H1 (cell line): Measurements from ENCODE around the gene RAB3B. TPM values are rescaled to one million over a fixed set of nuclear protein-coding genes. Genes with fewer than 3 reads are reported as not detected.

Experiments used
- CTCF ChIA-PET: fragments of 300-600 bp; sonication (Branson Sonifier 250); formaldehyde crosslinking; loops from one replicate; lab custom pipeline; 2021; ENCODE audit not compliant: partially characterized antibody; lab: Charles Lee
- POLR2A ChIA-PET: fragments of 300-600 bp; sonication (Branson Sonifier 250); formaldehyde crosslinking; loops from one replicate; lab custom pipeline; 2021; ENCODE audit warnings: inconsistent platforms; ENCODE audit not compliant: partially characterized antibody; lab: Charles Lee
- DNase-seq, 2 experiments: peaks; one replicate each; pipeline versions ENCODE4 v3.0.0 to v3.0.0-alpha.2; 2010 to 2022; ENCODE audit warnings: low spot score in 2 of 2, low read depth in 1 of 2, mixed read lengths in 1 of 2
- FAIRE-seq: peaks from 2 replicates; lab custom pipeline; 2011; peaks lifted over from hg19 to GRCh38; lab: Jason Lieb, UNC
- H2AFZ ChIP-seq: 2 replicates; pipeline ENCODE4 v1.8.1; 2012; ENCODE audit warnings: low read length, inconsistent platforms
- H2AK5ac ChIP-seq: 2 replicates; pipeline ENCODE4 v1.6.1; 2013; ENCODE audit warnings: low read depth, low read length
- H2BK120ac ChIP-seq: replicated peaks from 2 replicates; pipeline ENCODE3; 2013; ENCODE audit warnings: low read depth, low read length, inconsistent platforms
- H2BK12ac ChIP-seq: 2 replicates; pipeline ENCODE4 v1.6.1; 2013; ENCODE audit warnings: low read depth, low read length
- H2BK15ac ChIP-seq: 2 replicates; pipeline ENCODE4 v1.6.1; 2013; ENCODE audit warnings: low read length
- H2BK20ac ChIP-seq: 2 replicates; pipeline ENCODE4 v1.6.1; 2013; ENCODE audit warnings: low read length
- H2BK5ac ChIP-seq: 2 replicates; pipeline ENCODE4 v1.6.1; 2013; ENCODE audit warnings: low read depth, low read length
- H3K14ac ChIP-seq: 2 replicates; pipeline ENCODE4 v1.6.1; 2013; ENCODE audit warnings: inconsistent platforms; ENCODE audit not compliant: insufficient read length
- H3K18ac ChIP-seq: 2 replicates; pipeline ENCODE4 v1.6.1; 2013; ENCODE audit warnings: low read length; ENCODE audit errors: extremely low read depth
- H3K23ac ChIP-seq: 2 replicates; pipeline ENCODE4 v1.6.1; 2013; ENCODE audit warnings: inconsistent platforms; ENCODE audit not compliant: insufficient read length
- H3K23me2 ChIP-seq: 2 replicates; pipeline ENCODE4 v1.6.1; 2013; ENCODE audit warnings: low read depth, low read length
- H3K27ac ChIP-seq: 2 replicates; pipeline ENCODE4 v1.6.1; 2011; ENCODE audit warnings: low read depth, low read length, inconsistent platforms
- H3K27me3 ChIP-seq, 4 experiments: replicated peaks in 1 of 4; 1 replicate in 1 of 4; 2 replicates in 3 of 4; pipeline versions ENCODE4 v1.6.1 to v1.8.1; 2011 to 2013; ENCODE audit warnings: low read length in 3 of 4, mild to moderate bottlenecking in 3 of 4, inconsistent platforms in 2 of 4, mixed read lengths in 2 of 4, moderate library complexity in 1 of 4; ENCODE audit not compliant: control insufficient read depth in 3 of 4, insufficient read depth in 3 of 4; ENCODE audit errors: extremely low read depth in 1 of 4
- H3K36me3 ChIP-seq, 4 experiments: 2 replicates each; pipeline versions ENCODE4 v1.6.1 to v1.8.1; 2011 to 2013; ENCODE audit warnings: mild to moderate bottlenecking in 4 of 4, low read length in 3 of 4, moderate library complexity in 2 of 4, control low read depth in 1 of 4, inconsistent platforms in 1 of 4; ENCODE audit not compliant: insufficient read depth in 4 of 4, control insufficient read depth in 2 of 4
- H3K4ac ChIP-seq: replicated peaks from 2 replicates; pipeline ENCODE3; 2013; ENCODE audit warnings: low read length, low read depth, mixed read lengths, inconsistent platforms; ENCODE audit not compliant: insufficient read length
- H3K4me1 ChIP-seq, 4 experiments: replicated peaks in 1 of 4; 1 replicate in 1 of 4; 2 replicates in 3 of 4; pipeline versions ENCODE4 v1.6.1 to v1.8.1; 2011 to 2013; ENCODE audit warnings: low read length in 3 of 4, inconsistent platforms in 2 of 4, mixed read lengths in 1 of 4; ENCODE audit not compliant: insufficient read depth in 4 of 4, control insufficient read depth in 3 of 4
- H3K4me2 ChIP-seq, 2 experiments: 2 replicates each; pipeline versions ENCODE4 v1.6.1 to v1.8.1; 2011 to 2013; ENCODE audit warnings: low read depth in 2 of 2, low read length in 2 of 2, control low read depth in 1 of 2, inconsistent platforms in 1 of 2, mild to moderate bottlenecking in 1 of 2; ENCODE audit not compliant: insufficient read depth in 1 of 2
- H3K4me3 ChIP-seq, 4 experiments: fragments of 200-600, 300-600 bp in 1 of 4; sonication (generic), shearing (Covaris generic), sonication (Bioruptor Twin) in 1 of 4; 2 replicates each; pipeline versions ENCODE4 v1.5.1 to v1.8.1; 2011 to 2016; ENCODE audit warnings: low read length in 4 of 4, low read depth in 3 of 4, control low read depth in 2 of 4, inconsistent platforms in 2 of 4, mild to moderate bottlenecking in 2 of 4, mixed read lengths in 1 of 4, moderate library complexity in 1 of 4; ENCODE audit not compliant: insufficient read depth in 2 of 4; ENCODE audit errors: extremely low read depth in 1 of 4
- H3K56ac ChIP-seq: replicated peaks from 2 replicates; pipeline ENCODE3; 2013; ENCODE audit warnings: low read depth, mild to moderate bottlenecking, mixed read lengths, low read length, inconsistent platforms; ENCODE audit not compliant: insufficient read length
- H3K79me1 ChIP-seq: 2 replicates; pipeline ENCODE4 v1.6.1; 2013; ENCODE audit warnings: low read depth, low read length, control low read depth
- H3K79me2 ChIP-seq, 2 experiments: 2 replicates each; pipeline versions ENCODE4 v1.6.1 to v1.8.1; 2012 to 2013; ENCODE audit warnings: low read length in 2 of 2, mild to moderate bottlenecking in 2 of 2, inconsistent platforms in 1 of 2; ENCODE audit not compliant: insufficient read depth in 2 of 2, control insufficient read depth in 1 of 2
- H3K9ac ChIP-seq, 4 experiments: replicated peaks in 1 of 4; 1 replicate in 1 of 4; 2 replicates in 3 of 4; pipeline versions ENCODE4 v1.6.1 to v1.8.1; 2011 to 2013; ENCODE audit warnings: low read depth in 3 of 4, low read length in 3 of 4, control low read depth in 2 of 4, mild to moderate bottlenecking in 2 of 4, moderate library complexity in 2 of 4, inconsistent platforms in 1 of 4; ENCODE audit errors: extremely low read depth in 1 of 4
- H3K9me3 ChIP-seq, 2 experiments: 2 replicates each; pipeline versions ENCODE4 v1.6.1 to v1.8.1; 2012 to 2013; ENCODE audit warnings: mild to moderate bottlenecking in 2 of 2, moderate library complexity in 2 of 2, control low read depth in 1 of 2, inconsistent platforms in 1 of 2, low read depth in 1 of 2, low read length in 1 of 2, mixed read lengths in 1 of 2; ENCODE audit not compliant: insufficient read depth in 2 of 2
- H4K20me1 ChIP-seq, 2 experiments: replicated peaks in 1 of 2; 2 replicates each; pipeline versions ENCODE3 to v1.8.1; 2011 to 2013; ENCODE audit warnings: inconsistent platforms in 2 of 2, low read length in 2 of 2, mild to moderate bottlenecking in 1 of 2; ENCODE audit not compliant: insufficient read depth in 2 of 2, control insufficient read depth in 1 of 2
- H4K5ac ChIP-seq: 2 replicates; pipeline ENCODE4 v1.6.1; 2013; ENCODE audit warnings: low read length, low read depth, mixed read lengths, inconsistent platforms; ENCODE audit not compliant: insufficient read length
- H4K8ac ChIP-seq: 2 replicates; pipeline ENCODE4 v1.8.0; 2013; ENCODE audit warnings: mild to moderate bottlenecking, moderate library complexity, low read length, inconsistent platforms; ENCODE audit not compliant: insufficient read depth; ENCODE audit errors: extremely low read depth
- H4K91ac ChIP-seq: replicated peaks from 2 replicates; pipeline ENCODE3; 2013; ENCODE audit warnings: low read length, mixed read lengths, inconsistent platforms; ENCODE audit not compliant: insufficient read length
- GTF2F1 ChIP-seq: IDR thresholded peaks from 2 replicates; pipeline ENCODE4 v1.6.1; 2012; ENCODE audit warnings: low read depth, low read length, improper control_type of control experiment, borderline replicate concordance
- JUN ChIP-seq: IDR thresholded peaks from 2 replicates; pipeline ENCODE4 v1.6.1; 2011; ENCODE audit warnings: low read depth, mild to moderate bottlenecking, improper control_type of control experiment, low read length
- JUND ChIP-seq: IDR thresholded peaks from 2 replicates; pipeline ENCODE4 v1.6.1; 2011; ENCODE audit warnings: mild to moderate bottlenecking, improper control_type of control experiment, low read length
- KDM4A ChIP-seq: IDR thresholded peaks from one replicate; pipeline ENCODE4 v1.7.1; 2012; ENCODE audit warnings: low read depth, mild to moderate bottlenecking, moderate library complexity, low read length, inconsistent platforms; ENCODE audit not compliant: severe bottlenecking
- MAFK ChIP-seq: IDR thresholded peaks from 2 replicates; pipeline ENCODE4 v1.6.1; 2012; ENCODE audit warnings: low read depth, mild to moderate bottlenecking, improper control_type of control experiment, low read length
- WGBS, 2 experiments: shearing (Covaris generic) in 1 of 2; methylation state at CpG; one replicate each; pipeline versions ENCODE4 v1.1.6 to v1.1.7; 2013 to 2015; ENCODE audit warnings: low lambda C conversion rate in 2 of 2, mixed read lengths in 2 of 2, inconsistent platforms in 1 of 2, low coverage in 1 of 2, missing lambda C conversion rate in 1 of 2; ENCODE audit not compliant: insufficient replicate concordance in 2 of 2, insufficient coverage in 1 of 2, insufficient read length in 1 of 2; ENCODE audit errors: extremely low coverage in 1 of 2, missing lambda C conversion rate in 1 of 2; 5-methylcytosine and 5-hydroxymethylcytosine counted together
- polyA plus RNA-seq, 7 experiments: library from polyadenylated mRNA; depleted of rRNA in 3 of 7; stranded (reverse) in 5 of 7; unstranded in 2 of 7; fragments of >200 nt in 5 of 7; fragments of 200-250 nt in 2 of 7; gene quantifications; 1 replicate in 5 of 7; 2 replicates in 1 of 7; 4 replicates in 1 of 7; pipeline versions ENCODE4 v1.2.1 to v1.2.3, GENCODE V29; 2011 to 2013; ENCODE audit warnings: missing spikeins in 2 of 7, mixed read lengths in 2 of 7
- total RNA-seq: library from RNA; stranded (reverse); fragmentation: NEBNext Ultra II Directional; extraction: Animal tissue kit (Norgen Biotek cat#: 25700); gene quantifications from 2 replicates; pipeline ENCODE4 v1.2.1, GENCODE V29; 2021

RAB3B gene
- total and polyA plus RNA-seq, 2 of the 8 experiments (the other 6 are each of a cell fraction or from before 2014, with no cell fraction given), result 12.5 to 36.8 TPM

- Histone ChIP-seq H2AK5ac (no peak overlapping the region), H3K4me2 (no peak overlapping the region), H2BK12ac (no peak overlapping the region), H3K4me3 (no peak overlapping the region), H3K4ac (no peak overlapping the region), H2BK5ac (no peak overlapping the region), H3K79me1 (no peaks in the 10 kb centered on the region), H3K14ac (no peak overlapping the region), H3K9me3 (no peaks in the 10 kb centered on the region), H3K23ac (no peak overlapping the region), H3K27ac (no peak overlapping the region), H4K8ac (no peak overlapping the region), H4K20me1 (no peaks in the 10 kb centered on the region), H3K9ac (no peak overlapping the region), H4K91ac (no peak overlapping the region), H3K36me3 (peaks cover 8 to 57% (median 15%) of the 10 kb centered on the region in 4 experiments), H3K79me2 (peaks cover 0 to 5% of the 10 kb centered on the region in 2 experiments; a peak in 1 of 4 replicates), H3K27me3 (no peaks in the 10 kb centered on the region), H3K56ac (no peak overlapping the region), H3K18ac (no peak overlapping the region), H3K23me2 (no peaks in the 10 kb centered on the region), H2AFZ (no peak overlapping the region), H4K5ac (no peak overlapping the region), H3K4me1 (peaks cover 0 to 5% (median 2%) of the 10 kb centered on the region in 4 experiments; a peak in 2 of 7 replicates), H2BK15ac (no peak overlapping the region), H2BK20ac (no peak overlapping the region), H2BK120ac (no peak overlapping the region)
- no peak for FAIRE-seq
- ChIA-PET POLR2A (interaction anchor here (1.0 to 1.4 kb wide), 3 partner anchors 9 to 87 kb away, joined by 3 read pairs; partner anchors contain the start of gene BTF3L4), CTCF (interaction anchor here (1.1 to 2.0 kb wide), 5 partner anchors 18 to 71 kb away, joined by 3 to 6 read pairs (median 4); no protein-coding TSS in a partner anchor)
- 84% methylated on average over 1 of the region's 1 CpG; no CpG with 5 or more reads in 1 of the 2 experiments for WGBS, 2 experiments
- TF ChIP-seq JUN, result no peak
- no peak for TF ChIP-seq MAFK
- TF ChIP-seq GTF2F1, result no peak
- no peak for TF ChIP-seq JUND
- TF ChIP-seq KDM4A, result no peak
- no peak for DNase-seq
Measured at GRCh38 chr1:51968632-51969031, 21.9 kb downstream of the RAB3B start.
